Ovary (tissue), 3 donors: ENCODE results near the gene CCDC141.

Experiments
- CTCF ChIP-seq, 3 donors: fragments of 450-650 bp in 2 of 3; fragments of 200-600 bp in 1 of 3; IDR thresholded peaks; one replicate each; pipeline versions ENCODE4 v1.5.1 to v1.8.0; 2016 to 2022; ENCODE audit warnings: antibody characterized with exemption in 3 of 3, mild to moderate bottlenecking in 1 of 3
- POLR2A ChIP-seq: fragments of 450-650 bp; IDR thresholded peaks from one replicate; pipeline ENCODE4 v1.6.1; 2017; ENCODE audit warnings: antibody characterized with exemption, mild to moderate bottlenecking, moderate library complexity
- donor health status: DM: no; HTN: no; CAD: no.

- TF ChIP-seq POLR2A (no peak), CTCF (IDR thresholded peaks at IDR 0.05) (no peak)
Observed at GRCh38 chr2:178999476-178999875, 50.5 kb downstream of the CCDC141 start.
